Measurements from ENCODE around the gene MED26. TPM values are rescaled to one million over a fixed set of nuclear protein-coding genes. Genes with fewer than 3 reads are reported as not detected.

Gene MED26
- total and polyA plus RNA-seq, 10 of the 15 experiments (the other 5 are each of a cell fraction or from before 2014, with no cell fraction given), result 1.1 to 21.4 (median 9.7) TPM

DNA sequence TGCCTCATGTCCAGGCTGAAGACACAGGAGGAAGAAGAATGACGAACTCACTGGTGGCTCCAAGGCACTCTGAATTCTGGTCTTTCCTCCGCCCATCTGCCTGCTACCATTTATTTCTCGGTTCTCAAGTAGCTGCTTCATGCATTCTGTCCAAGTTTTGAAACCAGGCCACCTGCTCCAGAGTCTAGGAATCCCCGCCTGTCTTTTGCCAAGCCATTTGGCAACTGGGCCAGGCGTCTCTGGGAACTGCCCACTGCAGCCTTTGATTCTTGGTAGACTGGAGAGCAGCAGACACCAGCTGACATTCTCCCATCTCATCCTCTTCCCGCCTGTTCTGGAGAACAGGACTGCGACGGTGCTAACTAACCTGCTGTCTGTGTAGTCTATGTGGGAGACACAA is 66.6 kb downstream of the MED26 start (continued):
- TF ChIP-seq STAT1 (conservative IDR thresholded peaks at IDR 0.05), result no peak
- TF ChIP-seq, protein P1, sequence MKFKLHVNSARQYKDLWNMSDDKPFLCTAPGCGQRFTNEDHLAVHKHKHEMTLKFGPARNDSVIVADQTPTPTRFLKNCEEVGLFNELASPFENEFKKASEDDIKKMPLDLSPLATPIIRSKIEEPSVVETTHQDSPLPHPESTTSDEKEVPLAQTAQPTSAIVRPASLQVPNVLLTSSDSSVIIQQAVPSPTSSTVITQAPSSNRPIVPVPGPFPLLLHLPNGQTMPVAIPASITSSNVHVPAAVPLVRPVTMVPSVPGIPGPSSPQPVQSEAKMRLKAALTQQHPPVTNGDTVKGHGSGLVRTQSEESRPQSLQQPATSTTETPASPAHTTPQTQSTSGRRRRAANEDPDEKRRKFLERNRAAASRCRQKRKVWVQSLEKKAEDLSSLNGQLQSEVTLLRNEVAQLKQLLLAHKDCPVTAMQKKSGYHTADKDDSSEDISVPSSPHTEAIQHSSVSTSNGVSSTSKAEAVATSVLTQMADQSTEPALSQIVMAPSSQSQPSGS (IDR thresholded peaks at IDR 0.05; ENCODE audit: low read length), result no peak
- TF ChIP-seq CREB1 (IDR thresholded peaks at IDR 0.05; ENCODE audit: low read depth), result no peak
- TF ChIP-seq TAF1 (IDR thresholded peaks at IDR 0.05; ENCODE audit: borderline replicate concordance, low read depth, low read length), result no peak
- TF ChIP-seq, protein P2, sequence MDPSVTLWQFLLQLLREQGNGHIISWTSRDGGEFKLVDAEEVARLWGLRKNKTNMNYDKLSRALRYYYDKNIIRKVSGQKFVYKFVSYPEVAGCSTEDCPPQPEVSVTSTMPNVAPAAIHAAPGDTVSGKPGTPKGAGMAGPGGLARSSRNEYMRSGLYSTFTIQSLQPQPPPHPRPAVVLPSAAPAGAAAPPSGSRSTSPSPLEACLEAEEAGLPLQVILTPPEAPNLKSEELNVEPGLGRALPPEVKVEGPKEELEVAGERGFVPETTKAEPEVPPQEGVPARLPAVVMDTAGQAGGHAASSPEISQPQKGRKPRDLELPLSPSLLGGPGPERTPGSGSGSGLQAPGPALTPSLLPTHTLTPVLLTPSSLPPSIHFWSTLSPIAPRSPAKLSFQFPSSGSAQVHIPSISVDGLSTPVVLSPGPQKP (IDR thresholded peaks at IDR 0.05; ENCODE audit: low read depth, low read length), result no peak
- no peak for TF ChIP-seq SMARCA5 (IDR thresholded peaks at IDR 0.05)
- no peak for TF ChIP-seq HDAC2 (IDR thresholded peaks at IDR 0.05)

- no peaks in the 10 kb centered on the region for H3K79me2 ChIP-seq (ENCODE audit: control insufficient read depth, insufficient read depth, low read length)
- no peak for ATAC-seq
- ChIA-PET POLR2A (no interaction called here), RAD21 (ENCODE audit: unreplicated experiment) (no interaction called here), SMC1A (ENCODE audit: uncharacterized antibody, unreplicated experiment) (no interaction called here), CTCF (no interaction called here)
- no peak overlapping the region for H3K4me2 ChIP-seq (ENCODE audit: control insufficient read depth, insufficient read depth)
- peaks cover 4% of the 10 kb centered on the region; the same call in 1 of the 2 replicates for H4K20me1 ChIP-seq (ENCODE audit: control insufficient read depth, insufficient read depth)
- H3K36me3 ChIP-seq (ENCODE audit: control insufficient read depth in 2 of 2, insufficient read depth in 2 of 2, low read length in 1 of 2), result peaks cover 4 to 39% of the 10 kb centered on the region in 2 experiments
- FAIRE-seq, result no peak
- no peak overlapping the region for H3K4me3 ChIP-seq
- in situ Hi-C loops (cut with MboI) (no loop called here), intact Hi-C loops (cut with micrococcal nuclease; ENCODE audit: unreplicated experiment) (no loop called here)
- H3K27ac ChIP-seq (ENCODE audit: control insufficient read depth, insufficient read depth), result no peak overlapping the region
- no peak for DNase-seq (ENCODE audit: low read depth, low spot score)
- TSS peak; percentile 17 for BruUV-seq (replicated peaks)
- H3K9me3 ChIP-seq (replicated peaks; ENCODE audit: control insufficient read depth, insufficient read depth, low read length), result no peaks in the 10 kb centered on the region
- no peaks in the 10 kb centered on the region for H3K27me3 ChIP-seq (replicated peaks in 1 of 2; ENCODE audit: control insufficient read depth in 2 of 2, insufficient read depth in 2 of 2, low read length in 1 of 2)
- no peak overlapping the region for H3K9ac ChIP-seq (ENCODE audit: control insufficient read depth, insufficient read depth, low read length)
- H3K4me1 ChIP-seq (ENCODE audit: control insufficient read depth, insufficient read depth, low read length), result no peaks in the 10 kb centered on the region
- 99% methylated on average over 10 of the region's 10 CpGs for WGBS (ENCODE audit: insufficient coverage, insufficient replicate concordance, low lambda C conversion rate, missing lambda C conversion rate)
- H2AFZ ChIP-seq (ENCODE audit: control insufficient read depth, low read depth, low read length), result no peak overlapping the region
- TF ChIP-seq TAF1 (IDR thresholded peaks at IDR 0.05; ENCODE audit: borderline replicate concordance, low read depth, low read length) (no peak), SP1 (IDR thresholded peaks at IDR 0.05; ENCODE audit: low read depth, low read length) (no peak), ASH2L (IDR thresholded peaks at IDR 0.05; ENCODE audit: borderline replicate concordance, low read depth) (no peak), SPI1 (IDR thresholded peaks at IDR 0.05; ENCODE audit: borderline replicate concordance, insufficient read depth, low read depth, low read length) (no peak), TBL1XR1 (IDR thresholded peaks at IDR 0.05; ENCODE audit: low read depth, low read length) (no peak), RAD21 (IDR thresholded peaks at IDR 0.05; ENCODE audit: insufficient read depth, low read depth, low read length) (no peak), ZNF592 (IDR thresholded peaks at IDR 0.05) (no peak), SMAD5 (IDR thresholded peaks at IDR 0.05; ENCODE audit: low read depth) (no peak)
- TF ChIP-seq, protein P3, sequence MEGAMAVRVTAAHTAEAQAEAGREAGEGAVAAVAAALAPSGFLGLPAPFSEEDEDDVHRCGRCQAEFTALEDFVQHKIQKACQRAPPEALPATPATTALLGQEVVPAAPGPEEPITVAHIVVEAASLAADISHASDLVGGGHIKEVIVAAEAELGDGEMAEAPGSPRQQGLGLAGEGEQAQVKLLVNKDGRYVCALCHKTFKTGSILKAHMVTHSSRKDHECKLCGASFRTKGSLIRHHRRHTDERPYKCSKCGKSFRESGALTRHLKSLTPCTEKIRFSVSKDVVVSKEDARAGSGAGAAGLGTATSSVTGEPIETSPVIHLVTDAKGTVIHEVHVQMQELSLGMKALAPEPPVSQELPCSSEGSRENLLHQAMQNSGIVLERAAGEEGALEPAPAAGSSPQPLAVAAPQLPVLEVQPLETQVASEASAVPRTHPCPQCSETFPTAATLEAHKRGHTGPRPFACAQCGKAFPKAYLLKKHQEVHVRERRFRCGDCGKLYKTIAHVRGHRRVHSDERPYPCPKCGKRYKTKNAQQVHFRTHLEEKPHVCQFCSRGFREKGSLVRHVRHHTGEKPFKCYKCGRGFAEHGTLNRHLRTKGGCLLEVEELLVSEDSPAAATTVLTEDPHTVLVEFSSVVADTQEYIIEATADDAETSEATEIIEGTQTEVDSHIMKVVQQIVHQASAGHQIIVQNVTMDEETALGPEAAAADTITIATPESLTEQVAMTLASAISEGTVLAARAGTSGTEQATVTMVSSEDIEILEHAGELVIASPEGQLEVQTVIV (IDR thresholded peaks at IDR 0.05; ENCODE audit: borderline replicate concordance, partially characterized antibody), result no peak
Measured at GRCh38 chr19:16559780-16560276, 68.2 kb downstream of the MED26 start.

Measured in GM12878 (cell line).